ENCODE data around the gene PMIS2.

- no peak for TF ChIP-seq CTCF (IDR thresholded peaks at IDR 0.05; ENCODE audit: insufficient read depth, low read depth, low read length)
- TF ChIP-seq EZH2 (IDR thresholded peaks at IDR 0.05; ENCODE audit: insufficient read depth, low read length) = no peak
Measured at GRCh38 chr19:35628565-35629331, 42.8 kb downstream of the PMIS2 start, which contains the start of gene RBM42.
